ENCODE results near the gene CC2D1A.
"Not testable (repeated sequence)": the region's sequence is repeated elsewhere in the genome, so short reads cannot be mapped to it uniquely, and the experiment has no call there.

Gene CC2D1A

GRCh38 chr19:13913352-13913751 is 7.4 kb downstream of the CC2D1A start:
- no peak for DNase-seq

DNA sequence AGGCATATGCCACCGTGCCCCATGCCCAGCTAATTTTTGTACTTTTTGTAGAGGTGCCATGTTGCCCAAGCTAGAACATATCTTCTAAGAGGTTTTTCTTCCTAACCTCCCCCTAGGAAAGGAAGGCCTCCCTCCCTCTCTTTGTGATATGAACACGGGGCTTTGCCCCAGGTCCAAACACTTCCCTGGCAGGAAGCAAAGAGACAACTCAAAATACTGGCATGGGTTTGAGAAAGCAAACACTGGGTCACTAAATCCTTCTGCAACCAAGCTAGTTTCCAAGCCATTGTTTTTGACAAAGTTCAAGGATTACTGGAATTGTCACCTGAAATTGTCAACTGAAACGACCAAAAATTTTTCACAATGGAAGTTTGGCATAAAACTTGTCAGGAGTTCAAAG is 8.8 kb downstream of the CC2D1A start:
- no peak for DNase-seq

GRCh38 chr19:13917888-13918406 is 11.9 kb downstream of the CC2D1A start:
- DNase-seq = no peak

GRCh38 chr19:13918726-13919411 is 12.9 kb downstream of the CC2D1A start:
- DNase-seq = no peak

DNA sequence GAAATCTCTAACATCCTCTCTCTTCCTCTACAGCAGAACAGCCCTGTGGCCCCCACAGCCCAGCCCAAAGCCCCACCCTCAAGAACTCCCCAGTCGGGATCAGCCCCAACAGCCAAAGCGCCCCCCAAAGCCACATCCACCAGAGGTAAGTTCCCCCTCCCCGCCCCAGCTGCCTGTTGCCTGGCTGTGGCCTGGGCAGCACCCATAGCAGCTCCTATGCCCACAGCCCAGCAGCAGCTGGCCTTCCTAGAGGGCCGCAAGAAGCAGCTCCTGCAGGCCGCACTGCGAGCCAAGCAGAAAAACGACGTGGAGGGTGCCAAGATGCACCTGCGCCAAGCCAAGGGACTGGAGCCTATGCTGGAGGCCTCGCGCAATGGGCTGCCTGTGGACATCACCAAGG is 14.5 kb downstream of the CC2D1A start:
- no peak for DNase-seq

DNA sequence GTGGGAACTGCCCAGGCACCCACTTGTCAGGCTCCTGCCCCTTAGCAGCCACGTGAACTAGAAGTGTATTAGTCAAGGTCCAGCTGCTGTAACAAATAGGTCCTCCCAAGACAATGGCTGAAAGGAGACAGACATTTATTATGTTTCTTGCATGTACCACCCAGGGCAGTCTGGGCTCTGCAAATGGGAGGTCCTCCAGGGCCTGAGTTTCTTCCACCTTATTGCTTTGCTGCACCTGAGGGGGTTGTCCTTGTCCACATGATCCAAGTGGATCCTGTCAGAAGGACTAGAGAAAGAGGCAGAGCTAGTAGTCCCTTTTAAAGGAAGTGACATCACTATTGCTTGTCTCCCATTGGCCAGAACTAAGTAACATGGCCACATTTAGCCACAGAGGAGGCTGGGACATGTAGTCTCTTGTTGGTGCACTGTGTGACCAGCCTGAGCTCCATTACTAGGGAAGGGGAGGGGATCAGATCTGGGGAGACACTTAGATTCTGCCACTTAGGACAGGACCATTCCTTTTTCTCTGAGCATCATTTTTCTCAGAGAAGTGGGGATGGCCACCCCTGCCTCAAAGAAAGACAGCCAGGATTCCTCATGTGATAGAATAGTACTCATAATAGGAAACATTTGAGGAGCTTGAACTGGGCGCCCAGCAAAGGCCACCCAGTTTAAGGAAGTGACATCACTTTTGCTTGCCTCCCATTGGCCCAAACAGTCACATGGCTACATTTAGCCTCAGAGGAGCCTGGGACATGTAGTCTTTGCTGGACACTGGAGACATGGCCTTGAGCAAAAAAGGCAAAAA is 15.1 kb downstream of the CC2D1A start:
- DNase-seq = no peak

DNA sequence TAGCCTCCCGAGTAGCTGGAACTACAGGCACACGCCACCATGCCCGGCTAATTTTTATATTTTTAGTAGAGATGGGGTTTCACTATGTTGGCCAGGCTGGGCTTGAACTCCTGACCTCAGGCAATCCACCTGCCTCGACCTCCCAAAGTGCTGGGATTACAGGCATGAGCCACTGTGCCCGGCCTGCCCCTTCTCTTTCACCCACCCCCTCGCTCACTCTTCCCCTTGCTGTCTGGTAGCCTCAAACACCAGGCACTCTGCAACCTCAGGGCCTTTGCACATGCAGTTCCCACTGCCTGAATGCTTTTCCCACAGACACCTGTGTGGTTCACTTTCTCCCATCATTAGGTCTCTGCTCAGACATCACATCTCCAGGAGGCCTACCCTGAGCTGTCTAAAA is 16.1 kb downstream of the CC2D1A start:
- not testable (repeated sequence) for DNase-seq

DNA sequence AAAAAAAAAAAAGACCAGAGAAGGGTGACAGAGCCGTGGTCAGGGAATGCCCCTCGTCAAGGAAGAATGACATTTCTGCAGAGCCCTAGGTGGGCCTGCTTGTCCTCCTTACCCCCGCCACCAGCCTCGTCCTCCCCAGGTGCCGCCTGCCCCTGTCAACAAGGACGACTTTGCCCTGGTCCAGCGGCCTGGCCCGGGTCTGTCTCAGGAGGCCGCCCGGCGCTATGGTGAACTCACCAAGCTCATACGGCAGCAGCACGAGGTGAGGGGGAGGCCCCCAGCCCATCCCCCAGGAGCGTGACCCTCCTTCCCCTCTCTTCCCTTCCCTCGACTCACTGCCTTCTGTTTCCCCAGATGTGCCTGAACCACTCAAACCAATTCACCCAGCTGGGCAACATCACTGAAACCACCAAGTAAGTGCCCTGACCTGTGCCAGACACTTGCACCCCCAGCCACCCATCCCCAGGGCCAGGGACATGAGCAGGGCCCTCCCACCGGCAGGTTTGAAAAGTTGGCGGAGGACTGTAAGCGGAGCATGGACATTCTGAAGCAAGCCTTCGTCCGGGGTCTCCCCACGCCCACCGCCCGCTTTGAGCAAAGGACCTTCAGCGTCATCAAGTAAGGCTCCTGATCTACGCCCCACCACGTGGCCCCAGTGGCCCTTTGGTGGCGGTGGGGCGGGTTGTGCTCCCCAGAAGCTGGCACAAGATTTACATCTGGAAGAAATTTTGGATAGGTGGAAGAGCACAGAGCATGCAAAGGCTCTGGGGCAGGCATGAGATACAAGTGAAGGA is 17.4 kb downstream of the CC2D1A start:
- DNase-seq = no peak

GRCh38 chr19:13926010-13926409 is 20.0 kb downstream of the CC2D1A start:
- DNase-seq = no peak

- no peak for DNase-seq
Observed at GRCh38 chr19:13926715-13927114, 20.7 kb downstream of the CC2D1A start.

- DNase-seq = no peak
Observed at GRCh38 chr19:13929340-13929739, 23.3 kb downstream of the CC2D1A start.

DNA sequence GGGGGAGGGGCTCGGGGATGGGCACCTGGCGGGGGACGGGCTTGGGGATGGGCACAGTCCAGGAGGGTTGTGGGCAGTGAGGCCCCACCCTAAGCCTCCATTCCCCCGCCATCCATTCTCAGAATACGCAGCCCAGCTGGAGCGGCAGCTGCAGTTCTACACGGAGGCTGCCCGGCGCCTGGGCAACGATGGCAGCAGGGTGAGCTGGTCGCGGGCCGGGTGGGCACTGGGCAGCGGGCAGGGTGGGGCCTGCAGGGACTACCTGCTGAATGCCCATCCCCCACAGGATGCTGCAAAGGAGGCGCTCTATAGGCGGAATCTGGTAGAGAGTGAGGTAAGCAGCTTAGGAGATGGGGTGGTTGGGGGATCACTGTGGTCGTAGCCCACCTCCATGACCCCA is 24.0 kb downstream of the CC2D1A start:
- no peak for DNase-seq

DNA sequence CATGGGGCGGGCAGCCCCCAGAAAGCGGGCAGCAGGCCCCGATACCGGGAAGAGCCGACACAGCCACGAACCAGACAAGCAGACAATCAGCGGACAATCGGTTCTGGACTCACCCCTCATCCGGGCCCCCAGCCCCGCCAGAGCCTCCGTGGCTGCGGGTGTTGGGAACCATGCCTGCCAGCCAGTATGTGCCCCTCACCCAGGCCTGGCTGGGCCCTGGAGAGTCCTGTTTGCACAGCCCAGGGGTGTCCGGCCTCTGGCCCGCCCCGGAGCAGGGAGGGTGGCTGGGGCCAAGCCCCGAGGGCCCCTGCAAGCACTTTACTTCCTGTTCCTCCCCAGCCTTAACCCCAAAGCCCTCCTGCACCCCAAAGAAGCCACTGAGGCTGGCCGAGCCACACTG is 24.4 kb downstream of the CC2D1A start:
- no peak for DNase-seq

- no peak for DNase-seq
Observed at GRCh38 chr19:13931391-13932148, 25.6 kb downstream of the CC2D1A start.

- no peak for DNase-seq
Observed at GRCh38 chr19:13932149-13932637, 26.2 kb downstream of the CC2D1A start.

GRCh38 chr19:13932911-13933393 is 27.0 kb downstream of the CC2D1A start:
- DNase-seq = no peak

- DNase-seq = no peak
Observed at GRCh38 chr19:13934785-13935109, 28.7 kb downstream of the CC2D1A start.

- no peak for DNase-seq
Observed at GRCh38 chr19:13935765-13936510, 29.9 kb downstream of the CC2D1A start.

DNA sequence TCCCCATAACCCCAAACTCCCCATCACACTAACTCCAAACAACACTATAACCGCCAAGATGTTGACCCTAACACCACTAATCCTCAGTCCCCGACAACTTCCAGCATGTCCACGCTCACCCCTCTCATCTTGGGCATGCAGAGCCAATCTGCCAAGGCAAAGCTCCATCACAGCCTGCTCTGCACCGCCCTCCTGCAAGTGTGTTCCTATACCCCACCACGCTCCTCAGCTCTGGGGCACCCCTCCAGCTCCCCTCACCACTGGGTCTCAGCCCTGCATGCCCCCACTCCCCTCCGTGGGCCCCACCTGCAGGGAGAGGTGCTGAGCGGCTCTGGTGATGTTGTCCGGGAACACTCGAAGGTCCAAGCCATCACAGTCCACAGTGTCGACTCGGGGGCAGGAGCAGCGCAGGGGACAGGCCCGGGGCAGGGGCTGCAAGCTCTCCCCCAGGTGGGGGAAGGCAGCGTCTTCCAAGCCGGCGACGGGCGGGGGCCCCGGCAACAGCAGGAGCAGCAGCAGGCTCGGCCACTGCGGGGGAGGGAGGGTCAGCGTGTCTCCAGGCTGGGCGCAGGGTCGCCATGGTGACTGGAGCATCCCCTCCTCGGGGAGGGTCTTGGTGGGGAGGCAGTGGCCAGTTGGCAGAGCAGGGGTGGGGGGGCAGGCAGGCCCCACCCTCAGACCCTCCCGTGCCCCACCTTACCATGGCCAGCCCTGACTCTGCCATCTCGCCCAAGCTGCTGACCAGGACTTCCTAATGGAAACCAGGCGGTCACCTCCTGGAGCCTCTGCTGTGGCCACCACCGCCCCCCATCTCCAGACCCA is 31.7 kb downstream of the CC2D1A start:
- no peak for DNase-seq

DNA sequence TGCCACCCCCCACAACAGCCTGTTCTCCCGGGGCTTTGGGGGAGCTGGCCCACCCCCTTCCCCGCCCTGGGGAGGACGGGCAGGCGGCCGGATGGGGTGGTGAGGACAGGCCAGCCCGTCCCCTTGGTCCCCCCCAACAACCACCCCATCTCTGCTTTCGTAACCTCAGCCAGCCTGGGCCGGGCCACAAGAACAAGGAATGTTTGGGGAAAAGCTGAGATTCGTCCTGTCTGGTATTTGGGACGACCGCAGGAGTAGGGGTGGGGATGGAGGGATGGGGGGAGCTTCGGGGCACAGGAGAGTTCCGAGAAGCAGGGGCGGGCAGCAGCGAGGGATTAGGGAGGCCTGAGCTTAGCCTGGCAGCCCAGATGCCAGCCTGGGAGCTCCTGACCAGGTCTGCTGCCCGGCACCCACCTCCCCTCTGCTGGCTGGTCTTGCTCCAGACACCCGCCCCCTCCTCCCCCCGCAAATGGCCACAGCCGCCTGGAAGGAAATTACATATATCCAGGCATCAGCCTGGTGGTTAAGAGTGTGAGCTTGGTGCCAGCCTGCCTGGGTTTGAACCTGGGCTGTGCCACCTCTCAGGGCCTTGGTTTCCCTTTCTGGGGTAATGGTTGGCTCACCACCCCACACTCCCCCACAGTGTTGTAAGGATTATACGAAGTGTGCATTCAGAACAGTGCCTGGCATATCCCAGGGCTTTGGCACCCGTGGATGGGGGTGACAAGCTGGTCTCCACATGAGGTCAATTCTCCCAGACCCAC is 32.5 kb downstream of the CC2D1A start, which contains the start of gene PODNL1:
TSS of gene PODNL1 (minus strand) at position 117 of the 764 bp plus-strand sequence. CDS start 236 bp downstream, outside the sequence.
- no peak for DNase-seq
